Ascending aorta (tissue), 2 donors: ENCODE measurements around the gene STK4. TPM values are rescaled to one million over a fixed set of nuclear protein-coding genes. Genes with fewer than 3 reads are reported as not detected.

Experiments used
- DNase-seq, 2 donors: peaks; one replicate each; pipeline ENCODE4 v3.0.0-alpha.2; 2019; ENCODE audit warnings: low spot score in 2 of 2
- H3K27ac ChIP-seq, 2 donors: fragments of 200-600 bp; sonication (generic); one replicate each; pipeline ENCODE4 v1.5.1; 2016 to 2017; ENCODE audit warnings: mild to moderate bottlenecking in 1 of 2
- H3K27me3 ChIP-seq: fragments of 200-600 bp; sonication (generic); one replicate; pipeline ENCODE4 v1.5.1; 2017
- H3K36me3 ChIP-seq, 2 donors: fragments of 200-600 bp; sonication (generic); one replicate each; pipeline ENCODE4 v1.5.1; 2016
- H3K4me1 ChIP-seq, 2 donors: fragments of 200-600 bp; sonication (generic); one replicate each; pipeline ENCODE4 v1.5.1; 2016 to 2017; ENCODE audit warnings: mild to moderate bottlenecking in 1 of 2
- H3K4me3 ChIP-seq, 2 donors: fragments of 200-600 bp; sonication (generic); one replicate each; pipeline ENCODE4 v1.5.1; 2016 to 2017; ENCODE audit warnings: mild to moderate bottlenecking in 1 of 2
- H3K9me3 ChIP-seq, 2 donors: fragments of 200-600 bp; sonication (generic); one replicate each; pipeline ENCODE4 v1.5.1; 2016
- CTCF ChIP-seq, 3 experiments: fragments of 200-600 bp in 2 of 3; fragments of 450-650 bp in 1 of 3; sonication (generic) in 2 of 3; IDR thresholded peaks; one replicate each; pipeline ENCODE4 v1.5.1; 2016 to 2019; ENCODE audit warnings: antibody characterized with exemption in 3 of 3, mild to moderate bottlenecking in 1 of 3, moderate library complexity in 1 of 3
- intact Hi-C: fragments of 100-400 bp; cut with DNase I; formaldehyde crosslinking; loops from one replicate; pipeline ENCODE4 v1.15.1; 2023
- total RNA-seq: library from RNA; depleted of rRNA; stranded (reverse); fragments of >200 nt; gene quantifications from one replicate; pipeline ENCODE4 v1.1.0, GENCODE V29; 2016

STK4 gene
- total RNA-seq, 1 donor from 2014 or later, result 20.6 TPM

GRCh38 chr20:44954211-44954610 lies 12.1 kb upstream of the STK4 start:
- DNase-seq, result no peak
- TF ChIP-seq CTCF (IDR thresholded peaks at IDR 0.05), result no peak
- no peak overlapping the region for H3K27ac ChIP-seq
- intact Hi-C loops, result no loop called here
- peaks cover 51 to 66% of the 10 kb centered on the region in 2 donors for H3K36me3 ChIP-seq
- H3K4me3 ChIP-seq, result no peak overlapping the region
- H3K27me3 ChIP-seq, result no peaks in the 10 kb centered on the region
- H3K9me3 ChIP-seq, result no peaks in the 10 kb centered on the region
- H3K4me1 ChIP-seq, result peaks cover 0 to 8% of the 10 kb centered on the region in 2 donors

DNA sequence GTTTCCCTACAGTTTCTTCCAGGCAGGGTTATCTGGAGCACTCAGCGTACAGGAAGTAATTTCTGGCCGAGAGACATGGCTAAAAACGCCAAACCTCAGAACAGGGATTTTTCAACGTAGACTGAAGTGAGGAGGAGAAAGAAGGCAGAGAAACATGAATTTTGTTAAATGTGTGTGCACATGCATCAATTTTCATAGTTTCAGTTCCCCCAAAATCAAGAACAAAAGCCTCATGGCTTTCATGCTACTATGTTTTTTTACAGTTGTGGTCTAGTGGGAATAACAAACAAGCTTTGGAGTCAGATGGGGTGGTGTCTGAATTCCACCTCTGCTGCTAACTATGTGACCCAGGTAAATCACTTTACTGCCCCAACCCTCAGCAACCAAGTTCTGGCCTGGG lies 11.0 kb upstream of the STK4 start:
- Histone ChIP-seq H3K4me1 (peaks cover 0 to 8% of the 10 kb centered on the region in 2 donors), H3K9me3 (no peaks in the 10 kb centered on the region), H3K4me3 (no peak overlapping the region), H3K27ac (no peak overlapping the region), H3K36me3 (peaks cover 44 to 56% of the 10 kb centered on the region in 2 donors), H3K27me3 (no peaks in the 10 kb centered on the region)
- DNase-seq, result no peak
- intact Hi-C loops, result no loop called here
- TF ChIP-seq CTCF (IDR thresholded peaks at IDR 0.05), result no peak

GRCh38 chr20:44956410-44956809 lies 9.9 kb upstream of the STK4 start:
- no peak for TF ChIP-seq CTCF (IDR thresholded peaks at IDR 0.05)
- intact Hi-C loops, result no loop called here
- Histone ChIP-seq H3K27me3 (no peaks in the 10 kb centered on the region), H3K4me1 (peaks cover 0 to 11% of the 10 kb centered on the region in 2 donors), H3K36me3 (peaks cover 33 to 44% of the 10 kb centered on the region in 2 donors), H3K9me3 (no peaks in the 10 kb centered on the region), H3K27ac (no peak overlapping the region), H3K4me3 (no peak overlapping the region)
- DNase-seq, result no peak

GRCh38 chr20:44958276-44958675 lies 8.0 kb upstream of the STK4 start:
- H3K27ac ChIP-seq, result no peak overlapping the region
- TF ChIP-seq CTCF (IDR thresholded peaks at IDR 0.05), result no peak
- H3K36me3 ChIP-seq, result peaks cover 24 to 26% of the 10 kb centered on the region in 2 donors
- no peaks in the 10 kb centered on the region for H3K9me3 ChIP-seq
- H3K4me3 ChIP-seq, result peak overlapping the region in 1 of 2 donors; percentile 79
- H3K4me1 ChIP-seq, result peaks cover 0 to 11% of the 10 kb centered on the region in 2 donors
- no peak for DNase-seq
- H3K27me3 ChIP-seq, result no peaks in the 10 kb centered on the region
- intact Hi-C loops, result no loop called here

DNA sequence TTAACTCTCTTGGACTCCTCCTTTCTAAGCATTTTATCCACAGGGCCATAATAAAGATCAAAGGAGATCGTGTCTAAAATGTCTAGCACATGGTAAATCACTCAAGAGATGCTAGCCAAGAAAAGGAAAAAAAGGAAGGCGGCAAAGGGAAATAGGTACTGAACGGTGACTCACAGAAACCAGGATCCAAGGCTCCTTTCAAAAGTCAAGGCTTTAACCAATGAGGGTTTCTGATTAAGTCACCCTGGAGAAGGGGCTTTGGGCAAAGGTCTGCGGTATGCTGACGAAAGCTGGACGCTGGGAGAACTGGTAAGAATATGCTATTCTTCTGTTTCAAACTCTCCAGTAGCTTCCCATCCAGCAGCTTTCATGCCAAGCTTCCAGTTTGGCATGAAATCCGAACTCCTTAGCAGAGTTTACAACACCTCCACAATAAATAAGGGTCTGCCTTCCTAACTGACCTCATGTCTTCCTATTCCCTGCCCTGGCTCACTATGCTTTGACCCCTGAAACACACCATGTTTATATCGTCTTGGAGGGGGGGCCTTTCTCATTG lies 7.2 kb upstream of the STK4 start:
- H3K27me3 ChIP-seq, result no peaks in the 10 kb centered on the region
- H3K4me3 ChIP-seq, result peak overlapping the region; percentile 79 to 89
- H3K36me3 ChIP-seq, result peaks cover 15 to 18% of the 10 kb centered on the region in 2 donors
- no peak for TF ChIP-seq CTCF (IDR thresholded peaks at IDR 0.05)
- no peaks in the 10 kb centered on the region for H3K9me3 ChIP-seq
- H3K4me1 ChIP-seq, result peaks cover 0 to 11% of the 10 kb centered on the region in 2 donors
- intact Hi-C loops, result no loop called here
- H3K27ac ChIP-seq, result peak overlapping the region; percentile 79 to 87
- DNase-seq, result no peak
